ENCODE data around the gene HAUS8. TPM values are rescaled to one million over a fixed set of nuclear protein-coding genes. Genes with fewer than 3 reads are reported as not detected.

The HAUS8 gene, protein sequence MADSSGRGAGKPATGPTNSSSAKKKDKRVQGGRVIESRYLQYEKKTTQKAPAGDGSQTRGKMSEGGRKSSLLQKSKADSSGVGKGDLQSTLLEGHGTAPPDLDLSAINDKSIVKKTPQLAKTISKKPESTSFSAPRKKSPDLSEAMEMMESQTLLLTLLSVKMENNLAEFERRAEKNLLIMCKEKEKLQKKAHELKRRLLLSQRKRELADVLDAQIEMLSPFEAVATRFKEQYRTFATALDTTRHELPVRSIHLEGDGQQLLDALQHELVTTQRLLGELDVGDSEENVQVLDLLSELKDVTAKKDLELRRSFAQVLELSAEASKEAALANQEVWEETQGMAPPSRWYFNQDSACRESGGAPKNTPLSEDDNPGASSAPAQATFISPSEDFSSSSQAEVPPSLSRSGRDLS
- 12.8 to 16.9 TPM (median 15.0 TPM) in 5 replicates for total RNA-seq (2022; extraction: Qiagen RNA extraction)

DNA sequence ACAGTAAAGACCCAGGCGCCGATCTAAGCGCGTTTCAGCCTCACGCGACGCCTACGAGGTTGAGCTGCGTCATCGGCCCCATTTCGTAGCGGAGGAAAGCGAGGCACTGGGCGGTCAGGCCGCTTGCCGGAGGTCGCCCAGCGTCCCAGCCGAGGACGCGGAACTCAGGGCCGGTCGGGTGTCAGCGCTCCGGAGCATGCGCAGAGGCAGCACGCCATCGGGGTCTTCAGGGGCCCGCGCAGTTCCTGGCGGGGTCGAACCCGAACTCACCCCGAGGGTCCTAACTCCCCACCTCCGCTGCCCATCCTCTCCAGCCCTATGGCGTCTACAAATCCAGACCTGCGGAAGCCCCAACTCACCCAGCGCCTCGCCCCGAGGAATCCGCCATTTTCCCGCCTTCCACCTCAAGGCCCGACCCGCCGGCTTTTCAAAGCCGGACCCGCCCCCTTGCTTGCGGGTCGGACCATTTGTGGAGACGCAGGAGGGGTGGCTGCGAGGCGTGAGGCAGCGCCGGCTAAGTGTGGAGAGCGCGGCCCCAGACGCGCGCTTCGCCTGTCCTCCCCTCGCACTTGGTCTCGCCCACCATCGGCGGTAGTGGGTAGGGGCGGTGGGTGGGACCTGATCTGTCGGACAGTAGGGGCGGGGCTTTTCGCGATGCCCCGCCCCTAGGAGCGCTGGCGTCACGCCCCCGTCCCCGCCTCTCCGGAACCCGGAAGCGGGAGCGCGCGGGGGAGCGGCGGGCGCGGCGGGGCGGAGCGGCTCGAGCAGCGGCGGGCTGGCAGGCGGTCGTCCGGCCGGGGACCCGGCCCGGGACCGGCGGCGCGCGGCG, at the start of gene HAUS8, which contains the start of gene MYO9B:
TSS of gene HAUS8 (minus strand) at position 418 of the 829 bp plus-strand sequence. CDS start at position 388, 30 bp downstream.
TSS of gene MYO9B (plus strand) at position 743 of the 829 bp plus-strand sequence. CDS start 25,941 bp downstream, outside the sequence.

DNA sequence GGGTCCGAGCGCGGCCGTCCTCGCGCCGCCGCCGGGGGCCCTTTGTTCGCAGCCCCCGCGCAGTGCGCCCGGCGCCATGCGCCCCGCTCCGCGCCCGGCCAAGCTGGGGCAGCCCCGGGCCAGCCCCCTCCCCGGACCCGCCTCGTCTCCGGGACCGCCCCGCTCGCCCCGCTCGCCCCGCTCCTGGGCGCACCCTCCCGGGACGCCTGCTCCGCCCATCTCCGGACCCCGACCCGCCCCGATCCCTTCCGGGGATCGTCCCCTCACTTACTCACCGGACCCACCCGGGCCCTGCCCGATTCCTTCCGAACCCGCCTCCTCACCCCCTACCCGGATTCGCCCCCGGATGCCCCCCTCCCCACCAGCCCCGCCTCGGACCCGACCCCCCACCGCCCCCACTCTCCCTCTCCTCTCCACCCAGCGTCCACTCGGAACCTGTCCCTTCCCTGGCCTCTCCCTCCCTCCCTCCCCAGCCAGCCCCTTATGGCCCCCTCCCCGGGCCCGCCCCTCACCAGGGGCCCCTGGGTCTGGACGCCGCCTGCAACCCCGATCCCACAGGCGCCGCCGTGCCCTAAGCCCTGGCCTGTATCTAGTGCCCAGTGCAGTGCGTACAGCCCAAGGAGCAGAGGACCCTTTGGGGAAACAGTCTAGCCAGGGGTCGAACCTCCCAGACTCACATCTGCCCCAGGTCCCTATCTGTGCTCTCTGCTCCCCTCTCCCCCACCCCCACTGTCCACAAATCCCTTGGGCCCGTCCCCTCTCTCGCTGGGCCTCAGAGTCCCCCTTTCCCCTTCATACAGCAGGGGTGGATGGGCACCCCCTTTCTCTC, 48.3 kb downstream of the HAUS8 start, which contains the start of gene CPAMD8:
TSS of gene CPAMD8 (minus strand) at position 105 of the 829 bp plus-strand sequence. CDS start 168 bp downstream, outside the sequence.

Other genes with a start within 250 kb of the HAUS8 start
- gene SIN3B, start 246.1 kb downstream of the HAUS8 start, total RNA-seq (2022; extraction: Qiagen RNA extraction) = 18.5 to 25.2 TPM (median 23.5 TPM) in 5 replicates
- gene F2RL3, start 186.5 kb downstream of the HAUS8 start, total RNA-seq (2022; extraction: Qiagen RNA extraction) = not detected in 5 replicates
- 0.08 to 0.23 TPM in 2 of 5 replicates, not detected in the others for gene CPAMD8, start 48.6 kb downstream of the HAUS8 start, total RNA-seq (2022; extraction: Qiagen RNA extraction)
- gene MYO9B, start 325 bp upstream of the HAUS8 start, total RNA-seq (2022; extraction: Qiagen RNA extraction) = 30.1 to 37.4 TPM (median 33.9 TPM) in 5 replicates
- gene USE1, start 139.9 kb upstream of the HAUS8 start, total RNA-seq (2022; extraction: Qiagen RNA extraction) = 13.4 to 16.6 TPM (median 15.8 TPM) in 5 replicates
- 10.5 to 11.7 TPM (median 11.3 TPM) in 5 replicates for gene OCEL1, start 150.8 kb upstream of the HAUS8 start, total RNA-seq (2022; extraction: Qiagen RNA extraction)
- gene NR2F6, start 170.5 kb upstream of the HAUS8 start, total RNA-seq (2022; extraction: Qiagen RNA extraction) = 28.0 to 66.4 TPM (median 59.8 TPM) in 5 replicates
- 0.02 to 0.05 TPM in 2 of 5 replicates, not detected in the others for gene USHBP1, start 189.3 kb upstream of the HAUS8 start, total RNA-seq (2022; extraction: Qiagen RNA extraction)
- gene BABAM1, start 192.0 kb upstream of the HAUS8 start, total RNA-seq (2022; extraction: Qiagen RNA extraction) = 61.0 to 66.7 TPM (median 63.8 TPM) in 5 replicates
- gene ANKLE1, start 206.4 kb upstream of the HAUS8 start, total RNA-seq (2022; extraction: Qiagen RNA extraction) = 0.28 to 0.88 TPM (median 0.62 TPM) in 5 replicates
- gene ABHD8, start 228.0 kb upstream of the HAUS8 start, total RNA-seq (2022; extraction: Qiagen RNA extraction) = 2.2 to 3.9 TPM (median 3.5 TPM) in 5 replicates
- gene MRPL34, start 230.4 kb upstream of the HAUS8 start, total RNA-seq (2022; extraction: Qiagen RNA extraction) = 57.9 to 102 TPM (median 92.7 TPM) in 5 replicates
- gene DDA1, start 234.1 kb upstream of the HAUS8 start, total RNA-seq (2022; extraction: Qiagen RNA extraction) = 62.0 to 70.1 TPM (median 65.9 TPM) in 5 replicates

All from A549 treated with CORT108297 at 1 μM for 4 hours (cell line).